Mammary epithelial cell (primary cell): ENCODE results near the gene C20orf96.

ENCODE experiments used
- CTCF ChIP-seq, 2 donors: IDR thresholded peaks in 1 of 2; conservative IDR thresholded peaks in 1 of 2; 2 replicates each; pipeline ENCODE4 v1.5.1; 2011 to 2012; ENCODE audit warnings: inconsistent platforms in 2 of 2, low read length in 2 of 2, mild to moderate bottlenecking in 2 of 2, control low read depth in 1 of 2, low read depth in 1 of 2; ENCODE audit not compliant: insufficient read depth in 1 of 2; ENCODE audit errors: extremely low read depth in 1 of 2
- EZH2 ChIP-seq: IDR thresholded peaks from 2 replicates; pipeline ENCODE4 v1.6.1; 2012; ENCODE audit warnings: low read length, inconsistent platforms, borderline replicate concordance

GRCh38 chr20:259981-260380 lies 30.6 kb downstream of the C20orf96 start:
- TF ChIP-seq CTCF (conservative IDR thresholded peaks at IDR 0.05 in 1 of 2, IDR thresholded peaks at IDR 0.05 in 1 of 2; ENCODE audit: extremely low read depth in 1 of 2, insufficient read depth in 1 of 2, low read depth in 1 of 2, low read length in 2 of 2) = no peak
- TF ChIP-seq EZH2 = no peak
